GM12878 (cell line): Measurements from ENCODE around the gene PRR7. TPM values are rescaled to one million over a fixed set of nuclear protein-coding genes. Genes with fewer than 3 reads are reported as not detected.

Experiments
- ATF7 ChIP-seq: fragments of 450-650 bp; IDR thresholded peaks from 2 replicates; pipeline ENCODE4 v1.6.1; 2016; ENCODE audit warnings: low read depth, mild to moderate bottlenecking
- BACH1 ChIP-seq: fragments of 450-650 bp; IDR thresholded peaks from 2 replicates; pipeline ENCODE4 v1.6.1; 2017; ENCODE audit warnings: mild to moderate bottlenecking, borderline replicate concordance
- CHD1 ChIP-seq: IDR thresholded peaks from 2 replicates; pipeline ENCODE4 v1.6.1; 2012; ENCODE audit warnings: low read depth, low read length, improper control_type of control experiment
- EP300 ChIP-seq, 2 experiments: fragments of 150-350 bp in 1 of 2; IDR thresholded peaks; 2 replicates each; pipeline ENCODE4 v1.6.1; 2011 to 2012; ENCODE audit warnings: low read depth in 2 of 2, low read length in 2 of 2, borderline replicate concordance in 1 of 2, improper control_type of control experiment in 1 of 2, inconsistent platforms in 1 of 2; ENCODE audit not compliant: control insufficient read depth in 1 of 2
- HDAC6 ChIP-seq: fragments of 200-600 bp; sonication (generic); IDR thresholded peaks from one replicate; pipeline ENCODE4 v1.8.0; 2017; ENCODE audit warnings: antibody characterized with exemption; ENCODE audit not compliant: unreplicated experiment
- IKZF1 ChIP-seq: fragments of 450-650 bp; conservative IDR thresholded peaks from 2 replicates; pipeline ENCODE4 v1.6.1; 2017; ENCODE audit warnings: antibody characterized with exemption, mild to moderate bottlenecking
- LARP7 ChIP-seq: fragments of 450-650 bp; IDR thresholded peaks from 2 replicates; pipeline ENCODE4 v1.6.1; 2017; ENCODE audit warnings: mild to moderate bottlenecking
- NBN ChIP-seq: fragments of 450-650 bp; IDR thresholded peaks from 2 replicates; pipeline ENCODE4 v1.6.1; 2016
- NR2C1 ChIP-seq: fragments of 450-650 bp; IDR thresholded peaks from 2 replicates; pipeline ENCODE4 v1.6.1; 2017; ENCODE audit warnings: antibody characterized with exemption, mild to moderate bottlenecking, moderate library complexity
- PAX5 ChIP-seq: IDR thresholded peaks from 2 replicates; pipeline ENCODE4 v1.6.1; 2011; ENCODE audit warnings: low read depth, low read length, borderline replicate concordance
- RB1 ChIP-seq: fragments of 450-650 bp; formaldehyde crosslinking; IDR thresholded peaks from 2 replicates; pipeline ENCODE4 v1.6.1; 2017; ENCODE audit warnings: mild to moderate bottlenecking, borderline replicate concordance
- RCOR1 ChIP-seq: conservative IDR thresholded peaks from 2 replicates; pipeline ENCODE4 v1.6.1; 2012; ENCODE audit warnings: low read depth, low read length, improper control_type of control experiment
- SMAD1 ChIP-seq: fragments of 450-650 bp; IDR thresholded peaks from 2 replicates; pipeline ENCODE4 v1.6.1; 2018; ENCODE audit warnings: mild to moderate bottlenecking, low read depth; ENCODE audit not compliant: partially characterized antibody
- SMARCA5 ChIP-seq: fragments of 450-650 bp; IDR thresholded peaks from 2 replicates; pipeline ENCODE4 v1.6.1; 2017; ENCODE audit warnings: mild to moderate bottlenecking
- SMC3 ChIP-seq: IDR thresholded peaks from 2 replicates; pipeline ENCODE4 v1.6.1; 2011; ENCODE audit warnings: low read length, improper control_type of control experiment, borderline replicate concordance
- TAF1 ChIP-seq: IDR thresholded peaks from 2 replicates; pipeline ENCODE4 v1.6.1; 2011; ENCODE audit warnings: mild to moderate bottlenecking, low read depth, low read length, borderline replicate concordance
- TCF7 ChIP-seq: IDR thresholded peaks from 2 replicates; pipeline ENCODE4 v1.6.1; 2014; ENCODE audit warnings: antibody characterized with exemption, borderline replicate concordance
- YY1 ChIP-seq: IDR thresholded peaks from 2 replicates; pipeline ENCODE4 v1.6.1; 2011; ENCODE audit warnings: low read depth, mild to moderate bottlenecking, low read length
- ZNF24 ChIP-seq: fragments of 450-650 bp; IDR thresholded peaks from 2 replicates; pipeline ENCODE4 v1.6.1; 2017; ENCODE audit warnings: antibody characterized with exemption, mild to moderate bottlenecking
- polyA plus RNA-seq, 11 experiments: library from polyadenylated mRNA; depleted of rRNA in 4 of 11; unstranded in 6 of 11; stranded (reverse) in 5 of 11; fragments of >200 nt; fragmentation: Nextera tagmentation in 4 of 11; fragmentation: Illumina TruSeq in 1 of 11; extraction: Ambion mirVana in 4 of 11; extraction: Trizol in 1 of 11; gene quantifications; 1 replicate in 1 of 11; 2 replicates in 10 of 11; pipeline versions ENCODE4 v1.2.1 to v1.2.3, GENCODE V29; 2011 to 2016; ENCODE audit warnings: inconsistent platforms in 2 of 11, missing spikeins in 2 of 11, low read depth in 1 of 11
- total RNA-seq, 4 experiments: library from RNA; depleted of rRNA in 3 of 4; stranded (reverse); fragments of >200 nt in 3 of 4; fragmentation: Illumina TruSeq in 1 of 4; extraction: Trizol in 1 of 4; gene quantifications; 2 replicates each; pipeline versions ENCODE4 v1.2.1 to v1.2.3, GENCODE V29; 2013 to 2021
- TF ChIP-seq, protein P1 (sequence below): fragments of 450-650 bp; IDR thresholded peaks from 2 replicates; pipeline ENCODE4 v1.6.1; 2017; ENCODE audit warnings: antibody characterized with exemption, mild to moderate bottlenecking, moderate library complexity
- TF ChIP-seq, protein P2 (sequence below): IDR thresholded peaks from 2 replicates; pipeline ENCODE4 v1.6.1; 2012; ENCODE audit warnings: low read depth, low read length, improper control_type of control experiment
- TF ChIP-seq, protein P3 (sequence below): fragments of 150-350 bp; IDR thresholded peaks from 2 replicates; pipeline ENCODE4 v1.6.1; 2014; ENCODE audit warnings: mild to moderate bottlenecking, low read depth, low read length
- TF ChIP-seq, protein P4 (sequence below): IDR thresholded peaks from 2 replicates; pipeline ENCODE4 v1.6.1; 2012; ENCODE audit warnings: low read depth, low read length, improper control_type of control experiment

The PRR7 gene
- total and polyA plus RNA-seq, 10 of the 15 experiments (the other 5 are each of a cell fraction or from before 2014, with no cell fraction given): 0.09 to 18.8 (median 4.6) TPM; not detected in 2

- TF ChIP-seq, protein P1, sequence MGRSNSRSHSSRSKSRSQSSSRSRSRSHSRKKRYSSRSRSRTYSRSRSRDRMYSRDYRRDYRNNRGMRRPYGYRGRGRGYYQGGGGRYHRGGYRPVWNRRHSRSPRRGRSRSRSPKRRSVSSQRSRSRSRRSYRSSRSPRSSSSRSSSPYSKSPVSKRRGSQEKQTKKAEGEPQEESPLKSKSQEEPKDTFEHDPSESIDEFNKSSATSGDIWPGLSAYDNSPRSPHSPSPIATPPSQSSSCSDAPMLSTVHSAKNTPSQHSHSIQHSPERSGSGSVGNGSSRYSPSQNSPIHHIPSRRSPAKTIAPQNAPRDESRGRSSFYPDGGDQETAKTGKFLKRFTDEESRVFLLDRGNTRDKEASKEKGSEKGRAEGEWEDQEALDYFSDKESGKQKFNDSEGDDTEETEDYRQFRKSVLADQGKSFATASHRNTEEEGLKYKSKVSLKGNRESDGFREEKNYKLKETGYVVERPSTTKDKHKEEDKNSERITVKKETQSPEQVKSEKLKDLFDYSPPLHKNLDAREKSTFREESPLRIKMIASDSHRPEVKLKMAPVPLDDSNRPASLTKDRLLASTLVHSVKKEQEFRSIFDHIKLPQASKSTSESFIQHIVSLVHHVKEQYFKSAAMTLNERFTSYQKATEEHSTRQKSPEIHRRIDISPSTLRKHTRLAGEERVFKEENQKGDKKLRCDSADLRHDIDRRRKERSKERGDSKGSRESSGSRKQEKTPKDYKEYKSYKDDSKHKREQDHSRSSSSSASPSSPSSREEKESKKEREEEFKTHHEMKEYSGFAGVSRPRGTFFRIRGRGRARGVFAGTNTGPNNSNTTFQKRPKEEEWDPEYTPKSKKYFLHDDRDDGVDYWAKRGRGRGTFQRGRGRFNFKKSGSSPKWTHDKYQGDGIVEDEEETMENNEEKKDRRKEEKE: 0 out of 2 replicates have a peak, but pooled peaks have one; percentile 69
- TF ChIP-seq, protein P2, sequence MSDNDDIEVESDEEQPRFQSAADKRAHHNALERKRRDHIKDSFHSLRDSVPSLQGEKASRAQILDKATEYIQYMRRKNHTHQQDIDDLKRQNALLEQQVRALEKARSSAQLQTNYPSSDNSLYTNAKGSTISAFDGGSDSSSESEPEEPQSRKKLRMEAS: 0 out of 2 replicates have a peak, but pooled peaks have one; percentile 26
- peak; percentile 68 for TF ChIP-seq PAX5
- TF ChIP-seq, protein P3, sequence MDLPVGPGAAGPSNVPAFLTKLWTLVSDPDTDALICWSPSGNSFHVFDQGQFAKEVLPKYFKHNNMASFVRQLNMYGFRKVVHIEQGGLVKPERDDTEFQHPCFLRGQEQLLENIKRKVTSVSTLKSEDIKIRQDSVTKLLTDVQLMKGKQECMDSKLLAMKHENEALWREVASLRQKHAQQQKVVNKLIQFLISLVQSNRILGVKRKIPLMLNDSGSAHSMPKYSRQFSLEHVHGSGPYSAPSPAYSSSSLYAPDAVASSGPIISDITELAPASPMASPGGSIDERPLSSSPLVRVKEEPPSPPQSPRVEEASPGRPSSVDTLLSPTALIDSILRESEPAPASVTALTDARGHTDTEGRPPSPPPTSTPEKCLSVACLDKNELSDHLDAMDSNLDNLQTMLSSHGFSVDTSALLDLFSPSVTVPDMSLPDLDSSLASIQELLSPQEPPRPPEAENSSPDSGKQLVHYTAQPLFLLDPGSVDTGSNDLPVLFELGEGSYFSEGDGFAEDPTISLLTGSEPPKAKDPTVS: no peak
- TF ChIP-seq RCOR1: no peak
- no peak for TF ChIP-seq TCF7
- no peak for TF ChIP-seq HDAC6
- peak; percentile 94 for TF ChIP-seq SMC3
- peak; percentile 98 for TF ChIP-seq IKZF1
- peak; percentile 82; the same call in 1 of the 2 replicates for TF ChIP-seq RB1
- peak; percentile 86 for TF ChIP-seq BACH1
- TF ChIP-seq ZNF24: peak; percentile 71; the same call in 1 of the 2 replicates
- peak; percentile 77 for TF ChIP-seq YY1
- TF ChIP-seq ATF7: peak; percentile 95
- peak; percentile 39 to 70; a peak in 3 of 4 replicates for TF ChIP-seq EP300 (IDR thresholded peaks at IDR 0.05; ENCODE audit: borderline replicate concordance in 1 of 2, control insufficient read depth in 1 of 2, low read depth in 2 of 2, low read length in 2 of 2)
- peak; percentile 67; the same call in 1 of the 2 replicates for TF ChIP-seq SMARCA5
- TF ChIP-seq CHD1: no peak
- TF ChIP-seq LARP7: peak; percentile 86
- peak; percentile 67 for TF ChIP-seq NBN
- no peak for TF ChIP-seq SMAD1
- TF ChIP-seq, protein P4, sequence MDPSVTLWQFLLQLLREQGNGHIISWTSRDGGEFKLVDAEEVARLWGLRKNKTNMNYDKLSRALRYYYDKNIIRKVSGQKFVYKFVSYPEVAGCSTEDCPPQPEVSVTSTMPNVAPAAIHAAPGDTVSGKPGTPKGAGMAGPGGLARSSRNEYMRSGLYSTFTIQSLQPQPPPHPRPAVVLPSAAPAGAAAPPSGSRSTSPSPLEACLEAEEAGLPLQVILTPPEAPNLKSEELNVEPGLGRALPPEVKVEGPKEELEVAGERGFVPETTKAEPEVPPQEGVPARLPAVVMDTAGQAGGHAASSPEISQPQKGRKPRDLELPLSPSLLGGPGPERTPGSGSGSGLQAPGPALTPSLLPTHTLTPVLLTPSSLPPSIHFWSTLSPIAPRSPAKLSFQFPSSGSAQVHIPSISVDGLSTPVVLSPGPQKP: peak; percentile 73
- TF ChIP-seq TAF1: no peak
- TF ChIP-seq NR2C1: peak; percentile 56
Observed at GRCh38 chr5:177454397-177455035, 7.9 kb downstream of the PRR7 start (continued).
